H1 (cell line): ENCODE results near the gene RNU7-1. TPM values are rescaled to one million over a fixed set of nuclear protein-coding genes. Genes with fewer than 3 reads are reported as not detected.

Source experiments
- ATF3 ChIP-seq: IDR thresholded peaks from 2 replicates; pipeline ENCODE4 v1.6.1; 2011; ENCODE audit warnings: low read depth, mild to moderate bottlenecking, low read length; ENCODE audit not compliant: insufficient read depth
- RAD21 ChIP-seq, 2 experiments: IDR thresholded peaks in 1 of 2; conservative IDR thresholded peaks in 1 of 2; 2 replicates each; pipeline ENCODE4 v1.6.1; 2011; ENCODE audit warnings: low read depth in 2 of 2, low read length in 2 of 2, improper control_type of control experiment in 1 of 2, inconsistent platforms in 1 of 2, mild to moderate bottlenecking in 1 of 2, moderate library complexity in 1 of 2
- polyA plus RNA-seq, 7 experiments: library from polyadenylated mRNA; depleted of rRNA in 3 of 7; stranded (reverse) in 5 of 7; unstranded in 2 of 7; fragments of >200 nt in 5 of 7; fragments of 200-250 nt in 2 of 7; gene quantifications; 1 replicate in 5 of 7; 2 replicates in 1 of 7; 4 replicates in 1 of 7; pipeline versions ENCODE4 v1.2.1 to v1.2.3, GENCODE V29; 2011 to 2013; ENCODE audit warnings: missing spikeins in 2 of 7, mixed read lengths in 2 of 7
- total RNA-seq: library from RNA; stranded (reverse); fragmentation: NEBNext Ultra II Directional; extraction: Animal tissue kit (Norgen Biotek cat#: 25700); gene quantifications from 2 replicates; pipeline ENCODE4 v1.2.1, GENCODE V29; 2021
- TF ChIP-seq, protein P1 (sequence below), 3 experiments: IDR thresholded peaks; 1 replicate in 2 of 3; 2 replicates in 1 of 3; pipeline versions ENCODE4 v1.5.1 to v1.6.1; 2011; ENCODE audit warnings: low read length in 3 of 3, mild to moderate bottlenecking in 3 of 3, inconsistent platforms in 2 of 3, low read depth in 1 of 3, moderate library complexity in 1 of 3; ENCODE audit not compliant: insufficient read depth in 1 of 3; ENCODE audit errors: control extremely low read depth in 1 of 3

The RNU7-1 gene
- total and polyA plus RNA-seq, 2 of the 8 experiments (the other 6 are each of a cell fraction or from before 2014, with no cell fraction given), result not detected

- TF ChIP-seq, protein P1, sequence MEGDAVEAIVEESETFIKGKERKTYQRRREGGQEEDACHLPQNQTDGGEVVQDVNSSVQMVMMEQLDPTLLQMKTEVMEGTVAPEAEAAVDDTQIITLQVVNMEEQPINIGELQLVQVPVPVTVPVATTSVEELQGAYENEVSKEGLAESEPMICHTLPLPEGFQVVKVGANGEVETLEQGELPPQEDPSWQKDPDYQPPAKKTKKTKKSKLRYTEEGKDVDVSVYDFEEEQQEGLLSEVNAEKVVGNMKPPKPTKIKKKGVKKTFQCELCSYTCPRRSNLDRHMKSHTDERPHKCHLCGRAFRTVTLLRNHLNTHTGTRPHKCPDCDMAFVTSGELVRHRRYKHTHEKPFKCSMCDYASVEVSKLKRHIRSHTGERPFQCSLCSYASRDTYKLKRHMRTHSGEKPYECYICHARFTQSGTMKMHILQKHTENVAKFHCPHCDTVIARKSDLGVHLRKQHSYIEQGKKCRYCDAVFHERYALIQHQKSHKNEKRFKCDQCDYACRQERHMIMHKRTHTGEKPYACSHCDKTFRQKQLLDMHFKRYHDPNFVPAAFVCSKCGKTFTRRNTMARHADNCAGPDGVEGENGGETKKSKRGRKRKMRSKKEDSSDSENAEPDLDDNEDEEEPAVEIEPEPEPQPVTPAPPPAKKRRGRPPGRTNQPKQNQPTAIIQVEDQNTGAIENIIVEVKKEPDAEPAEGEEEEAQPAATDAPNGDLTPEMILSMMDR (IDR thresholded peaks at IDR 0.05; ENCODE audit: control extremely low read depth in 1 of 3, insufficient read depth in 1 of 3, low read depth in 1 of 3, low read length in 3 of 3), result peak in 1 of 3 experiments; percentile 40; a peak in 1 of 4 replicates
- no peak for TF ChIP-seq RAD21 (IDR thresholded peaks at IDR 0.05 in 1 of 2, conservative IDR thresholded peaks at IDR 0.05 in 1 of 2; ENCODE audit: low read depth in 2 of 2, low read length in 2 of 2)
- no peak for TF ChIP-seq ATF3
Measured at GRCh38 chr12:6948873-6949594, 5.4 kb downstream of the RNU7-1 start (continued).
